Retina (tissue), 1 donor: ENCODE measurements around the gene INSR.
"Not testable (repeated sequence)": the region's sequence is repeated elsewhere in the genome, so short reads cannot be mapped to it uniquely, and the experiment has no call there.

Experiments used
- DNase-seq: peaks from one replicate; pipeline ENCODE4 v3.0.0-alpha.2; 2016

Gene INSR

DNA sequence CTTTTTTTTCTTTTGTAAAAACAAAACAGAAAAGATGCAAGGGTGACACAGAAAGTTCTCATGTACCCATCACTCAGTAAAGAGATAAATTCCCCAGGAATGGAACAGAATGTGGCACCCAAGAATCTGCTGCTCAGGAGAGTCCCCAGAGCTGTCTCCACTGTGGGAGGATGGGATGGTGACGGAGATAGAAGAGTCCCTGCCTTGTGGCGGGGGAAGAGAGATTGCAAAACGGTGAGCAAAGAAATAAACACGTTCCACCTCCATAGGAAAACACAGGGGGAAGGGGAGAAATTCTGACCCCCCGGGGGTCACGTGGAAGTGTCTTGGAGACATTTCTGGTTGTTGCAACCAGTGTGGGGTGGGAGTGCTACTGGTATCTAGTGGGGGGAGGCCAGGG, 76.4 kb downstream of the INSR start:
- DNase-seq: no peak

GRCh38 chr19:7216373-7216902, 77.8 kb downstream of the INSR start:
- DNase-seq: no peak

DNA sequence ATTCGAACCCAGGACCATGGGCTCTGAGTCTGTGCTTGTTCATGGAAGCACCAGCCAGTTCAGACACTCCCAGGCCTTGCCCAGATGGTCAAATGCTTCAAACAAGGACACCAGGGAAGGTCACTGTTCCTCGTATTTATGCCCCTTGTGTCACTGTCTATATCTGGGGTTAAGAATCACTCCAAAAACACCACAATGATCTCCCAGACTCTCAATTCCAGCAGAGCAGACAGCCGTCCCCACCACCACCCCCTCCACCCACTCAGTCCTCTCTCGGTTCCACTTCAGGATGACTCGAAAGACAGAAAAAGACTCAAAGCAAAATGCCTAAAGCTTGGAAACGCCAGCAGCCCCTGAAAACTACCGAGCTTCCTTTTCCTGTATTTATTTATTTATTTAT, 79.0 kb downstream of the INSR start:
- DNase-seq: no peak

- DNase-seq: no peak
Observed at GRCh38 chr19:7214324-7215089, 79.7 kb downstream of the INSR start.

DNA sequence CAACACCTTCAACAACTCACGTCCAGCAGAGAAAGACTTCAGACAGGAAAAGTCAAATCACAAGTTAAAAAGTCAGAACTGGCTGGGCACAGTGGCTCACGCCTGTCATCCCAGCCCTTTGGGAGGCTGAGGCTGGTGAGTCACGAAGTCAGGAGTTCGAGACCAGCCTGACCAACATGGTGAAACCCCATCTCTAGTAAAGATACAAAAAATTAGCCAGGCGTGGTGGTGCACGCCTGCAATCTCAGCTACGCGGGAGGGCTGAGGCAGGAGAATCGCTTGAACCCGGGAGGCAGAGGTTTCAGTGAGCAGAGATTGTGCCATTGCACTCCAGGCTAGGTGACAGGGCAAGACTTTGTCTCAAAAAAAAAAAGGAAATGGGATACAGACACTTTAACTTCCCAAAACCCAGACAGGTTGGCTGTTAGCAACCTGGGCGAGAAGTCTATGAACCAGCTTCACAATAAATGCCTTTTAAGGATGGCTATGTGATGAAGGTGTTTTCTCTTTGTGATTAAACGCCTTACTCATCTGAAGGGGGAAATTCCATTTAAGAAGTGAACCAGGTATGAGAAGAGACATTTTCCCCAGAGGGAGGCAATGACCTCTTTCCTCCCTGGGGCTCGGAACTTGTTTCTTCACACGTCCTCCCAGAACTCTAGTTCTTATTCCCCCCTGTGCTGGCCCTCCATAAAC, 80.4 kb downstream of the INSR start:
- no peak for DNase-seq

- peak; percentile 14 for DNase-seq
Observed at GRCh38 chr19:7211191-7211951, 82.8 kb downstream of the INSR start.

GRCh38 chr19:7210359-7210758, 83.9 kb downstream of the INSR start:
- DNase-seq: no peak

DNA sequence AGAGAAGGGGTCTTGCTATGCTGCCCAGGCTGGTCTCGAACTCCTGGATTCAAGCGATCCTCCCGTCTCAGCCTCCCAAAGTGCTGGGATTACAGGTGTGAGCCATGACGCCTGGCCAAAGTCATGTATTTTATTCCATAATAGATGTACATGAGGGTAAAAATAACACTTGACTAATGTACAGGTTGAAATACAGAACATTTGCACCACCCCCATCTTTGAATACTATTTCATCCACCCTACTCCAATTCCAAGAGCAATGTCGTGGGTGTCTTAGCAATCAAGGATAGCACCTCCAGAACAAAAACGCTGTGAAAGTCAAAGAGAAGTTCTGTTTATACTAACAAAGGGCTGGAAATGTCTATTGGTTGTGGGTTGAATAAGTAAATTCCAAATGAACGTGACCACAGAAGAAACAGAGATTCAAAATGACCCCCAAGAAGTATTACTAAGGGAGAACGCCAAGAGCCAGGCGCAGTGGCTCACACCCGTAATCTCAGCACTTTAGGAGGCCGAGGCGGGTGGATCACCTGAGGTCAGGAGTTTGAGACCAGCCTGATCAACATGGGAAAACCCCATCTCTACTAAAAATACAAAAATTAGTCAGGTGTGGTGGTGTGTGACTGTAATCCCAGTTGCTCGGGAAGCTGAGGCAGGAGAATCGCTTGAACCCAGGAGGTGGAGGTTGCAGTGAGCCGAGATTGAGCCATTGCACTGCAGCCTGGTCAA, 84.5 kb downstream of the INSR start:
- DNase-seq: not testable (repeated sequence)

GRCh38 chr19:7209036-7209435, 85.2 kb downstream of the INSR start:
- not testable (repeated sequence) for DNase-seq

DNA sequence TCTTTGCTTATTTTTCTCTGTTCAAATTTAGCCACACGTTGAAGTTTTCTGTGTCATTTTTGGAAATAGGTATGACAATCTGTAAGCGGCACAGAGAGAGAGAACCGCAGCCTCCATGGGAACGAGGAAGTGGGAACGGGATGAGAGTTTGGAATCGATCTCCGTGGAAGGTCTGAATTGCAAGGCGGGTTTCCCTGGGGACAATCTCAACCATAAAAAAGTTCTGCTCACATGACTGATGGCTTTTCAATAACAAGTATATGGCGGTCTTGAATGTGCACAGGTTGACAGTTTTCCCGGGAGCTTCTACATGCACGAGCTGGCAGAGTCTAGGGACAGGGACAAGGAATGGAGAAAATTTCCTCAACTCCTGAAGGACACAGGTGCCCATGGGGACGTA, 90.9 kb downstream of the INSR start:
- DNase-seq: no peak

- no peak for DNase-seq
Observed at GRCh38 chr19:7202888-7203287, 91.3 kb downstream of the INSR start.

GRCh38 chr19:7200736-7201135, 93.5 kb downstream of the INSR start:
- no peak for DNase-seq

GRCh38 chr19:7199613-7200533, 94.3 kb downstream of the INSR start:
- DNase-seq: no peak

GRCh38 chr19:7197760-7198696, 96.2 kb downstream of the INSR start:
- DNase-seq: peak; percentile 95

- DNase-seq: peak; percentile 94
Observed at GRCh38 chr19:7197119-7197759, 97.0 kb downstream of the INSR start.

DNA sequence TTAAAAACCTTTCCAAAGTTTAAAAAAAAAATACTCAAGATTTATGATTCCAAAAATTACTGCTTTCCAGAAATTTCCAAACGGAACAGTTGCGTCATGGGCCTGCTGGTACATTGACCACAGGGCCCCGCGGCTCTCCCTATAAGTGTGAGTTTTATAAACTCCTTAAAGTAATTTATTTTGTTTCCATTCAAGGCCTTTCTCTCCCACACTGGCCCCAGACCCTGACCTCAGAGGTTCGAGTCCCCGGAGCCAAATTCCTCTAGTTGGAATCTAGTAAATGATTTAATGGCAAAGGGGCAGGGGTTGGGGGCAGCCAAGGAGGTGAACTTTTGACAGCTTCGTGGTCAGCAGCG, 97.5 kb downstream of the INSR start:
- no peak for DNase-seq

DNA sequence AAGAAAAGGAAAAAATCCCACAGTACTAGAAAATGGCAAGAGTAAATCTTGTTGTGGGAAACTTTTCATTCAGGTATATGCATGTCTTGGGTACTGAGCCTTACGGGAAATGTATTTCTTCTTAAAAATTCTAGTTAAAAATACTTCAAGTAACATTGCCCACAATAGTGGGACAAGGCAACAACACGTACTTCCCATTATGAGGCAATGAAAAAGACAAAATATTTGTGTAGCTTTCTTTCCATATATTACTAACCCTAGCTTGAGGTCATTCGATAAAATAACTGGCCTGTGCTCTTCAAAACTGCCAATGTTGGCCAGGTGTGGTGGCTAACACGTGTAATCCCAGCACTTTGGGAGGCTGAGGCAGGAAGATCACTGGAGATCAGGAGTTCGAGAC, 99.2 kb downstream of the INSR start:
- no peak for DNase-seq

GRCh38 chr19:7194566-7194965, 99.6 kb downstream of the INSR start:
- no peak for DNase-seq

DNA sequence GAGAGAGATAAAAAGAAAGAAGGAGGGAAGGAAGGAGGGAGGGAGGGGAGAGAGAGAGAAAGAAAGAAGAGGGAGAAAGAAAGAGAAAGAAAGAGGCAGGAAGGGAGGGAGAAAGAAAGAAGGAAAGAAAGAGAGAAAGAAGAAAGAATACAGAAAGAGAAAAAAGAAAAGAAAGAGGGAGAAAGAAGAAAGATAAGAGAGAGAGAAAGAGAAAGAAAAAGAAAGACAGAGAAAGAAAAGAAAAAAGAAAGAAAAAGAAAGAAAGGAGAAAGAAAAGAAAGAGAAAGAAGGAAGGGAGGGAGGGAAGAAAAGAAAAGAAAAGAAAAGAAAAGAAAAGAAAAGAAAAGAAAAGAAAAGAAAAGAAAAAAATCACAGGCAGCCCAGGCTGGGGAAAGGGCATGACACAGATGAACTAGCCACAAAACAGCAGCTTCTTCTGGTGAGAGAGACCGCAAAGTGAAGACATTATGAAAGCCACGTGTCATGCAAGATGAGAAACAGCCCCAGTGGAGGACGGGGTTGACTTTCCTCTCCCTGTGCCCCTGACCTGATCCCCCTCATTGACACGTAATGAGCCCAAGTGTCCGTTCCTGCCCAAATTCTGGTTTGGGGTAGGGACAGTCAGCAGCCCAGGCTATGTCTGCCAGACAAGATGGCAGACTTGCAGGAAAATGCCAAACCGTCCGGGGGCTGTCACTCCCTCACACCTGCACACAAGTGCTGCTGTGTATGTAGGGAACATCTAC, 102.1 kb downstream of the INSR start:
- no peak for DNase-seq
